Common myeloid progenitor, CD34-positive (primary cell): Measurements from ENCODE around the gene SDK1.

ENCODE experiments used
- CTCF ChIA-PET: fragments of 350-600 bp; sonication (Branson Sonifier 250); formaldehyde crosslinking; loops from one replicate; lab custom pipeline; 2021; ENCODE audit warnings: antibody characterized with exemption; lab: Charles Lee
- POLR2A ChIA-PET: fragments of 350-600 bp; sonication (Branson Sonifier 250); formaldehyde crosslinking; loops from one replicate; lab custom pipeline; 2021; ENCODE audit warnings: antibody characterized with exemption; lab: Charles Lee
- DNase-seq, 3 donors: peaks; one replicate each; pipeline versions ENCODE4 v3.0.0 to v3.0.0-alpha.2; 2013
- H3K27ac ChIP-seq, 2 experiments: 1 replicate in 1 of 2; 2 replicates in 1 of 2; pipeline ENCODE4 v1.7.0; 2013; ENCODE audit warnings: inconsistent platforms in 2 of 2, low read length in 2 of 2, mild to moderate bottlenecking in 2 of 2, low read depth in 1 of 2, moderate library complexity in 1 of 2; ENCODE audit not compliant: severe bottlenecking in 2 of 2, insufficient read depth in 1 of 2, poor library complexity in 1 of 2
- H3K27me3 ChIP-seq, 5 experiments: replicated peaks in 2 of 5; 1 replicate in 3 of 5; 2 replicates in 2 of 5; pipeline versions ENCODE4 v1.6.1 to v1.7.0; 2013; ENCODE audit warnings: low read length in 4 of 5, mild to moderate bottlenecking in 2 of 5, moderate library complexity in 2 of 5, inconsistent platforms in 1 of 5; ENCODE audit not compliant: insufficient read depth in 5 of 5, control insufficient read depth in 4 of 5
- H3K36me3 ChIP-seq, 4 experiments: 1 replicate in 2 of 4; 2 replicates in 2 of 4; pipeline versions ENCODE4 v1.6.1 to v1.7.0; 2013; ENCODE audit warnings: low read length in 3 of 4, control low read depth in 1 of 4, mild to moderate bottlenecking in 1 of 4; ENCODE audit not compliant: control insufficient read depth in 4 of 4, insufficient read depth in 4 of 4
- H3K4me1 ChIP-seq, 4 experiments: 1 replicate in 3 of 4; 2 replicates in 1 of 4; pipeline versions ENCODE4 v1.6.1 to v1.7.1; 2013; ENCODE audit warnings: low read length in 3 of 4, mild to moderate bottlenecking in 3 of 4, control low read depth in 1 of 4, inconsistent platforms in 1 of 4, moderate library complexity in 1 of 4; ENCODE audit not compliant: control insufficient read depth in 4 of 4, insufficient read depth in 4 of 4; ENCODE audit errors: control extremely low read depth in 1 of 4
- H3K4me3 ChIP-seq, 7 experiments: 1 replicate in 4 of 7; 2 replicates in 3 of 7; pipeline versions ENCODE4 v1.5.1 to v1.7.0; 2013; ENCODE audit warnings: mild to moderate bottlenecking in 7 of 7, low read length in 6 of 7, moderate library complexity in 6 of 7, inconsistent platforms in 2 of 7, low read depth in 2 of 7, control low read depth in 1 of 7; ENCODE audit not compliant: insufficient read depth in 4 of 7, control insufficient read depth in 1 of 7; ENCODE audit errors: extremely low read depth in 1 of 7
- H3K9me3 ChIP-seq, 5 experiments: 1 replicate in 4 of 5; 2 replicates in 1 of 5; pipeline versions ENCODE4 v1.6.1 to v1.7.1; 2013; ENCODE audit warnings: low read length in 4 of 5, mild to moderate bottlenecking in 2 of 5, inconsistent platforms in 1 of 5, low read depth in 1 of 5, moderate library complexity in 1 of 5; ENCODE audit not compliant: control insufficient read depth in 4 of 5, insufficient read depth in 2 of 5; ENCODE audit errors: control extremely low read depth in 1 of 5
- WGBS: methylation state at CpG from one replicate; pipeline ENCODE4 v1.1.5; 2013; ENCODE audit not compliant: insufficient coverage; 5-methylcytosine and 5-hydroxymethylcytosine counted together

The SDK1 gene

DNA sequence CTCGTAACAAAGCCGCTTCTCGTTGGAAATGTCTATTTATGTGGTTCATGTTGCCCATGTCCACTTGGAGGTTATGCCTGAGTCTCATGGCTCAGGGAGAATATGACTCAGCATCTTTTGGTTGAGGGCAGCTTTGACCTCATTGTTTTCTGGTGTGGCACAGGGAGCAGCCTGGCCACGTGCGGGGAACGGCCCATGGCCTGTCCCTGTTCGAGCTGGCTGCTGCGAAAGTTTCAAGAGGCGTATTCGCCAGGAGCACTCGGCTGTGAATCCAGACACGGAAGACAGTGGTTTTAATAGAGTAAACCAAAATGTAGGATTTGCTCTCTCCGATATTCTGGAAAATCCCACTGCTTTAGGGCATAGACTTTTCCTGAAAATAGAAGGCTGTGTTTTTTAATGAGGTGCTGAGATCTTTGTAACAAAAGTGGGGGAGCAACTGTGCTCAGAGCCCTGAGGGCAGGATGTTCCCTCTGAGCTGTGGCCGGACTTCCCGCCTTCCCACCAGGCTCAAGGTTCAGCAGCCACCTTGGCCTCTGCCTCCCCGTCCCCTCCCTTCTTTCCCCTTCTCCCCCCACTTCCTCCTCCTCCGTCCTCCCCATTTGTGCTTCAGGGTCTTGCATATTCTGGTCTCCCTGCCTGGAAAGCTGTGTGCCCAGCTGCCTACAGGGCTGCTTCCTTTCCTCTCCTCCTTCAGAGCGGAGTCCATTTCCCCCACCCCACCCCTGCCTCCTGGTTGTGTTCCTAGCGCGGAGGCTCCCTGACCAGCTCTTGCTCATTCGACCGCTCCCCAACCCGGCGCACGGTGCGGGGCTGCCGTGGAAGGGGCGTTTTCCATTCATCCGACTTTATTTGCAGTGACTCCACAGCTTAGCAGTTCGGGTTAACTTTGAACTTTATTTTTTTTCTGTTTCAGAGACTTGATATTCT is 642.0 kb downstream of the SDK1 start:
- no peak overlapping the region for H3K27ac ChIP-seq
- H3K4me1 ChIP-seq = no peaks in the 10 kb centered on the region
- 95% methylated on average over 22 of the region's 30 CpGs for WGBS
- peaks cover 0 to 9% (median 2%) of the 10 kb centered on the region in 5 experiments for H3K9me3 ChIP-seq
- POLR2A ChIA-PET = no interaction called here
- H3K36me3 ChIP-seq = no peaks in the 10 kb centered on the region
- H3K4me3 ChIP-seq = no peak overlapping the region
- CTCF ChIA-PET = interaction anchor here (0.9 kb wide), 1 partner anchor 46 kb away, joined by 3 read pairs; no protein-coding TSS in a partner anchor
- no peak for DNase-seq
- H3K27me3 ChIP-seq = peaks cover 0 to 2% (median 0%) of the 10 kb centered on the region in 5 experiments

DNA sequence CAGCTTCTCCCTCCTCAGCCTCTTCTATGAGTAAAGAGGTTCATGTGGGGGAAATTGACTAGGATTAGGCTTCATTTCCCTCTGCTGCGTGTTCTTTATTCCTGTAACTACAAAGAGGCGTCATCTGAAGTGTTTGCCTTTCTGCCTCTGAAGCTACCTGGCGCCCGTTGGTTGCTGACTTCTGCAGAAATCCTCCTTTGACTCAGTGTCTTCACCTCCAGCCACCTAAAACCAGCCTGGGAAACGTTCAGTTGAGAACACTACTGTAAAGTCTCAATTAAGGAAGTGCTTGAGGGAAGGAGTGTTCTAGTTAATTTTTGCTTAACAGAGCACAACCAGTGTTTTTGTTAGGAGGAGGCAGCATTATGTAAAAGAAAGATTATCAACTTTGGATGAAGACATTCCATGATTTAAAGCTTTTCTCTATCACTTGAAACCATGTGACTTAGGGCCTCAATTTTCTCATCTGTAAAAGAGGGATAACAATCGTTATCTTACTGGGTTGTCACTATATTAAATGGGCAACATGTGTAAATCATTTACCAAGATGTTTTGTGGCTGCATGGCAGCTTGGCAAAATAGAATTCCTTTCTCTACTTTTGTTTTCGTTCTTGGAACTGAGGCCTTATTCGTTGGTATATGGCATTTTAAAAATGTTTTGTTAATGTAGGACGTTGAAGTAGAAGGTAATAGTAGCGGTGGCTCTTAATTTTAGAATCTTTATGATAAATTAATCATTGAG is 642.9 kb downstream of the SDK1 start:
- POLR2A ChIA-PET = no interaction called here
- H3K4me3 ChIP-seq = no peak overlapping the region
- peaks cover 0 to 2% (median 0%) of the 10 kb centered on the region in 5 experiments for H3K27me3 ChIP-seq
- no peaks in the 10 kb centered on the region for H3K36me3 ChIP-seq
- 78% methylated on average over 6 of the region's 10 CpGs for WGBS
- DNase-seq = no peak
- no peaks in the 10 kb centered on the region for H3K4me1 ChIP-seq
- H3K9me3 ChIP-seq = peaks cover 0 to 9% (median 2%) of the 10 kb centered on the region in 5 experiments
- no peak overlapping the region for H3K27ac ChIP-seq
- CTCF ChIA-PET = interaction anchor here (0.9 kb wide), 1 partner anchor 47 kb away, joined by 3 read pairs; no protein-coding TSS in a partner anchor

DNA sequence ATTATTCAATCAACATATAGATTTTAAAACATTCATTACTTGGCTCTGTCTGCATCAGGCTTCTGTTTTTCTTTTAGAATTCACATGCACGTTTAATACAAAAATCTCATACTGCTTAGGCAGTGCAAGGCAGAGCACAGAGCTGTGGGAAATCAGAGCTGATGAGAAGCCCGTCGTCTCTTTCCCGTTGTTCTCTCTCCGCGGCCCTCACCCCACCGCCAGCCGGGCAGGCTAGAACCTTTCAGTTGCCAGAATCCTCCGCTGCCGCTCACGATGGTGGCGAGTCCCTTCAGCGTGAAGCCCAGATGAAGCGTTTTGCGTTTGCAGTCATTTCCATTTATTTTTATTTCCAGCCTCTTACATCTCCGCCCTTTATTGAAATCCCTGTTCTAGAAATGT is 648.2 kb downstream of the SDK1 start:
- Histone ChIP-seq H3K27me3 (no peaks in the 10 kb centered on the region), H3K4me1 (no peaks in the 10 kb centered on the region), H3K36me3 (no peaks in the 10 kb centered on the region), H3K4me3 (no peak overlapping the region), H3K27ac (no peak overlapping the region), H3K9me3 (peaks cover 0 to 9% (median 2%) of the 10 kb centered on the region in 5 experiments)
- ChIA-PET POLR2A (no interaction called here), CTCF (no interaction called here)
- 88% methylated on average over 13 of the region's 16 CpGs for WGBS
- DNase-seq = no peak

DNA sequence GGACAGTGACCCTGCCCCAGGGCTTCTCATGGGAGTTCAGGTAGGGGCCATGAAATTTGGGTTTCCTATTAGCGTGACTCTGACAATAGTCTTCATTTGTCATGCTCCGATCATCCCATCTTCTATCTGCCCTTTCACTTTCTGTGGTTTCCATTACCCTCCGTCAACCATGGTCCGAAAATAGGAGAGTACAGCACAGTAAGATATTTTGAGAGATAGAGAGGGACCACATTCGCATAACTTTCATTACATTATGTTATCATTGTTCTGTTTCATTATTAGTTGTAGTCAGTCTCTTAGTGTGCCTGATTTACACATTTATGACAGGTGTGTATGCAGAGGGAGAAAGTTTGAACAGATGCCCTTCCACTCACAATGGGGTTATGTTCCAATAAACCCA is 649.2 kb downstream of the SDK1 start:
- WGBS = no CpG with 5 or more reads among the region's 5 CpGs
- POLR2A ChIA-PET = no interaction called here
- Histone ChIP-seq H3K9me3 (peaks cover 0 to 2% (median 0%) of the 10 kb centered on the region in 5 experiments), H3K4me3 (no peak overlapping the region), H3K36me3 (no peaks in the 10 kb centered on the region), H3K27ac (no peak overlapping the region), H3K27me3 (no peaks in the 10 kb centered on the region), H3K4me1 (no peaks in the 10 kb centered on the region)
- no peak for DNase-seq
- CTCF ChIA-PET = no interaction called here

DNA sequence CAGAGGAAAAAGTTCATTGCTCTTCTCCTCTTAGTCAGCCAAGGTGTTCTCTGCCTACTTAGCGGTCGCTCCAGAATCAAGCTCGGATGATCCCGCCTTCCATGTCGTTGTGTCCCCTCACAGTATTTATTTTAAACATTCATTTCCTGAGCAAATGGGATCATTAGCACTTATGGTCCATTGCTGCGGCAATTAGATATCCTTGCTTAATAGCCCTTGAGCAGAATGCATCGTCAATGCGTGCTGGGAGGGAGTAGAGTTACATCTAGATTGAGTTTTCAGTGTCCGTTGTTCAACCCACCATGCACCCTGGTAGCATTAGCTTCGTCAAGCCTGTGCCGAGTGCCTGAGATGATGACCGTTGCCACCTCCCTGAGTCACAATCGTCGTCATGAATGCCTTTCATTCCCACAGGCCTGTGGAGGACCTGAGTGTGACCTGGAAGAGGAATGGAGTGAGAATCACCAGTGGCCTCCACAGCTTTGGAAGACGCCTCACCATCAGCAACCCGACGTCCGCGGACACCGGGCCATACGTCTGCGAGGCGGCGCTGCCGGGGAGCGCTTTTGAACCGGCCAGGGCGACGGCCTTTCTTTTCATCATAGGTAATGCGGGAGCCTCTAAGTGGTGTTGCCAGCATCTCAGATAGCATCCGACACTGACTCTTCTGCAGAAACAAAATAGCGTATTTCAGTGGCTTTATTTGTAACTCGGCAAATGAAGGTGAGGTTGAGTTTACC is 650.4 kb downstream of the SDK1 start:
- 95% methylated on average over 32 of the region's 33 CpGs for WGBS
- ChIA-PET POLR2A (no interaction called here), CTCF (no interaction called here)
- Histone ChIP-seq H3K4me3 (no peak overlapping the region), H3K9me3 (peaks cover 0 to 4% (median 0%) of the 10 kb centered on the region in 5 experiments), H3K36me3 (no peaks in the 10 kb centered on the region), H3K27me3 (no peaks in the 10 kb centered on the region), H3K4me1 (no peaks in the 10 kb centered on the region), H3K27ac (no peak overlapping the region)
- DNase-seq = no peak

DNA sequence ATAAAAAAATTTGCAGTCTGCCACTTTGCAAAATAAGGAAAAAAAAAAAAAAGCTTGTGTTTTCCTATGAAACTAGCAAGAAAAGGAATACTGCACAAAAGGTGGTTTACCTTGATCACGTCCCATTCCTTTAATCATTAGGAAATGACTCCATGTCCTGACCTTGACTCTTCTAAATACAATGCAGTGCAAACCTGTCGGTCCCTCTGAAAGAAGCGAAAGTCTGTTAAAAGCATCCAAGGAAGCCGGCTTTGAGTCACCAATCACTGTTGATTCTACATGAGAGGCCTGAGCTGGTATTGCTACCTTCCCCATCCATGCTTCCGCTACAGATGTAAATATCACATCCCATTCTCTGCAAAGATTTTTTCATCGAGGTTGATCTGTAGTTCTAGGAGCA is 652.1 kb downstream of the SDK1 start:
- ChIA-PET POLR2A (interaction anchor here (0.6 kb wide), 1 partner anchor 565 kb away, joined by 3 read pairs; no protein-coding TSS in a partner anchor), CTCF (no interaction called here)
- no peaks in the 10 kb centered on the region for H3K4me1 ChIP-seq
- H3K27ac ChIP-seq = no peak overlapping the region
- WGBS = 98% methylated on average over 5 of the region's 6 CpGs
- H3K9me3 ChIP-seq = peaks cover 0 to 4% (median 0%) of the 10 kb centered on the region in 5 experiments
- no peaks in the 10 kb centered on the region for H3K27me3 ChIP-seq
- H3K4me3 ChIP-seq = no peak overlapping the region
- H3K36me3 ChIP-seq = no peaks in the 10 kb centered on the region
- DNase-seq = no peak
